ENCODE measurements around the gene MME.
"Not testable (repeated sequence)": the region's sequence is repeated elsewhere in the genome, so short reads cannot be mapped to it uniquely, and the experiment has no call there.

Gene MME

GRCh38 chr3:155083313-155083905 lies 3.3 kb downstream of the MME start:
- no peak for DNase-seq

- DNase-seq = no peak
Measured at GRCh38 chr3:155084567-155084966, 4.4 kb downstream of the MME start.

- no peak for DNase-seq
Measured at GRCh38 chr3:155086051-155086450, 5.9 kb downstream of the MME start.

GRCh38 chr3:155088706-155089345 lies 8.7 kb downstream of the MME start:
- DNase-seq = no peak

- no peak for DNase-seq
Measured at GRCh38 chr3:155089495-155089894, 9.4 kb downstream of the MME start.

GRCh38 chr3:155093261-155093660 lies 13.1 kb downstream of the MME start:
- no peak for DNase-seq

- no peak for DNase-seq
Measured at GRCh38 chr3:155096303-155097008, 16.3 kb downstream of the MME start.

GRCh38 chr3:155097009-155097349 lies 16.9 kb downstream of the MME start:
- DNase-seq = no peak

- no peak for DNase-seq
Measured at GRCh38 chr3:155101398-155101797, 21.3 kb downstream of the MME start.

GRCh38 chr3:155102329-155102728 lies 22.2 kb downstream of the MME start:
- DNase-seq = no peak

- no peak for DNase-seq
Measured at GRCh38 chr3:155103686-155104085, 23.6 kb downstream of the MME start.

GRCh38 chr3:155106119-155106518 lies 26.0 kb downstream of the MME start:
- no peak for DNase-seq

GRCh38 chr3:155110022-155110421 lies 29.9 kb downstream of the MME start:
- DNase-seq = no peak

- DNase-seq = no peak
Measured at GRCh38 chr3:155110996-155111901, 31.1 kb downstream of the MME start.

GRCh38 chr3:155111971-155112370 lies 31.9 kb downstream of the MME start:
- DNase-seq = no peak

GRCh38 chr3:155112661-155113389 lies 32.7 kb downstream of the MME start:
- no peak for DNase-seq

- DNase-seq = not testable (repeated sequence)
Measured at GRCh38 chr3:155124745-155125144, 44.6 kb downstream of the MME start.

GRCh38 chr3:155129396-155129795 lies 49.3 kb downstream of the MME start:
- no peak for DNase-seq

GRCh38 chr3:155130001-155130400 lies 49.9 kb downstream of the MME start:
- DNase-seq = no peak

GRCh38 chr3:155131104-155131503 lies 51.0 kb downstream of the MME start:
- no peak for DNase-seq

GRCh38 chr3:155134311-155134710 lies 54.2 kb downstream of the MME start:
- DNase-seq = not testable (repeated sequence)

All from anterior cingulate cortex (tissue), 58 donors.